Lower leg skin (tissue), 4 donors: ENCODE data around the gene RPL13. TPM values are rescaled to one million over a fixed set of nuclear protein-coding genes. Genes with fewer than 3 reads are reported as not detected.
"Not testable (repeated sequence)": the region's sequence is repeated elsewhere in the genome, so short reads cannot be mapped to it uniquely, and the experiment has no call there.

Experiments used
- DNase-seq, 2 donors: peaks; one replicate each; pipeline ENCODE4 v3.0.0-alpha.2; 2019; ENCODE audit warnings: low spot score in 2 of 2
- H3K4me3 ChIP-seq: fragments of 200-600 bp; sonication (generic); 2 replicates; pipeline ENCODE4 v1.5.1; 2017; ENCODE audit warnings: mild to moderate bottlenecking, low read depth; ENCODE audit not compliant: poor library complexity, severe bottlenecking
- CTCF ChIP-seq, 3 donors: fragments of 450-650 bp; IDR thresholded peaks; one replicate each; pipeline ENCODE4 v1.5.1; 2016; ENCODE audit warnings: antibody characterized with exemption in 3 of 3, mild to moderate bottlenecking in 3 of 3, moderate library complexity in 2 of 3
- POLR2A ChIP-seq, 2 donors: fragments of 450-650 bp; IDR thresholded peaks; one replicate each; pipeline ENCODE4 v1.6.1; 2016 to 2017; ENCODE audit warnings: antibody characterized with exemption in 2 of 2, mild to moderate bottlenecking in 1 of 2, moderate library complexity in 1 of 2
- WGBS, 2 donors: methylation state at CpG; one replicate each; pipeline ENCODE4 v1.1.5; 2018; 5-methylcytosine and 5-hydroxymethylcytosine counted together
- intact Hi-C: fragments of 100-400 bp; cut with DNase I; formaldehyde crosslinking; loops from one replicate; pipeline ENCODE4 v1.15.0; 2023; ENCODE audit warnings: low total_unique reads
- total RNA-seq, 4 donors: library from RNA; depleted of rRNA; stranded (reverse); fragments of >200 nt; gene quantifications; one replicate each; pipeline ENCODE4 v1.1.0, GENCODE V29; 2016

RPL13 gene
- total RNA-seq, 4 donors from 2014 or later = 8,523 to 25,229 (median 9,742) TPM

- H3K4me3 ChIP-seq = no peak overlapping the region
- intact Hi-C loops = no loop called here
- 71 to 81% methylated on average over 9 to 13 of the region's 25 CpGs for WGBS, 2 donors
- TF ChIP-seq CTCF (IDR thresholded peaks at IDR 0.05) (no peak), POLR2A (IDR thresholded peaks at IDR 0.05) (no peak)
- DNase-seq = no peak
These were observed 26.4 kb downstream of the RPL13 start for GRCh38 chr16:89586853-89587252.

DNA sequence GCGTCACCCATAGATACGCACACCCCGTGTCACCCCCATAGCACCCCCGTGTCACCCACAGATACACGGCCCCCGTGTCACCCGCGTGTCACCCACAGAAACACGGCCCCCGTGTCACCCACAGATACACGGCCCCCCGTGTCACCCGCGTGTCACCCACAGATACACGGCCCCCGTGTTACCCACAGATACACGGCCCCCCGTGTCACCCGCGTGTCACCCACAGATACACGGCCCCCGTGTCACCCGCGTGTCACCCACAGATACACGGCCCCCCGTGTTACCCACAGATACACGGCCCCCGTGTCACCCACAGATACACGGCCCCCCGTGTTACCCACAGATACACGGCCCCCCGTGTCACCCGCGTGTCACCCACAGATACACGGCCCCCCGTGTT, 27.2 kb downstream of the RPL13 start:
- WGBS, 2 donors = 96 to 100% methylated on average over 8 to 10 of the region's 36 CpGs
- H3K4me3 ChIP-seq, DNase-seq, intact Hi-C loops: not testable (repeated sequence)

DNA sequence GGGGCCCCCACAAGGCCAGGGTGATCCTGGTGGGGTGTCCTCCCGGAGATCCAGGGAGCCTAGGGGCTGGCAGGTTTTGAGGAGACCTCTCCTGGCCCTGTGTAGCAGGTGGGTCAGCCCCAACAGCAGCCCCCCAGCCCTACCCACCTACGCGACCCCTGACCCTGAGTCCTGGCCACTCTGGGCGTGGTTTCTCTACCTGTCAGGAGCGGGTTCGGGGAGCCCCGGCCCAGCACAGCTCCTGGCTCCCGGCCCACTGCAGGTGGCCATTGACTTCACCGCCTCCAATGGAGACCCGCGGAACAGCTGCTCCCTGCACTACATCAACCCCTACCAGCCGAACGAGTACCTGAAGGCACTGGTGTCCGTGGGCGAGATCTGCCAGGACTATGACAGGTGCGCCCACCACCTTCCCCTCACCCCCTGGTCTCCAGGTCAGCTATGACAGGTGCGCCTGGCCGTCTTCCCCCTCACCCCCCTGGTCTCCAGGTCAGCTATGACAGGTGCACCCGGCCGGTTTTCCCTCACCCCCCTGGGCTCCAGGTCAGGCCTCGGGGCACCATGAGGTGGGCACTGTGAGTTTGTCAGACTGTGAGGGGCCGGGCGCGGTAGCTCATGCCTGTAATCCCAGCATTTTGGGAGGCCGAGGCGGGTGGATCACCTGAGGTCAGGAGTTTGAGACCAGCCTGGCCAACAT, 28.1 kb downstream of the RPL13 start:
- TF ChIP-seq CTCF (IDR thresholded peaks at IDR 0.05) (no peak), POLR2A (IDR thresholded peaks at IDR 0.05) (no peak)
- no peak overlapping the region for H3K4me3 ChIP-seq
- WGBS, 2 donors = 90 to 92% methylated on average over 17 to 26 of the region's 26 CpGs
- intact Hi-C loops = no loop called here
- DNase-seq = no peak

- 89 to 91% methylated on average over 14 to 21 of the region's 21 CpGs for WGBS, 2 donors
- intact Hi-C loops = no loop called here
These were observed 28.9 kb downstream of the RPL13 start for GRCh38 chr16:89589241-89589926.

GRCh38 chr16:89593841-89594240, 33.4 kb downstream of the RPL13 start:
- TF ChIP-seq POLR2A (IDR thresholded peaks at IDR 0.05) (no peak), CTCF (IDR thresholded peaks at IDR 0.05) (no peak)
- no peak overlapping the region for H3K4me3 ChIP-seq
- DNase-seq = no peak
- 84% methylated on average over 15 of the region's 15 CpGs for WGBS, 2 donors
- intact Hi-C loops = no loop called here

More at GRCh38 chr16:89589241-89589926, 28.9 kb downstream of the RPL13 start:
- DNase-seq = no peak
- no peak overlapping the region for H3K4me3 ChIP-seq
- TF ChIP-seq CTCF (IDR thresholded peaks at IDR 0.05) = no peak
- TF ChIP-seq POLR2A (IDR thresholded peaks at IDR 0.05) = no peak

DNA sequence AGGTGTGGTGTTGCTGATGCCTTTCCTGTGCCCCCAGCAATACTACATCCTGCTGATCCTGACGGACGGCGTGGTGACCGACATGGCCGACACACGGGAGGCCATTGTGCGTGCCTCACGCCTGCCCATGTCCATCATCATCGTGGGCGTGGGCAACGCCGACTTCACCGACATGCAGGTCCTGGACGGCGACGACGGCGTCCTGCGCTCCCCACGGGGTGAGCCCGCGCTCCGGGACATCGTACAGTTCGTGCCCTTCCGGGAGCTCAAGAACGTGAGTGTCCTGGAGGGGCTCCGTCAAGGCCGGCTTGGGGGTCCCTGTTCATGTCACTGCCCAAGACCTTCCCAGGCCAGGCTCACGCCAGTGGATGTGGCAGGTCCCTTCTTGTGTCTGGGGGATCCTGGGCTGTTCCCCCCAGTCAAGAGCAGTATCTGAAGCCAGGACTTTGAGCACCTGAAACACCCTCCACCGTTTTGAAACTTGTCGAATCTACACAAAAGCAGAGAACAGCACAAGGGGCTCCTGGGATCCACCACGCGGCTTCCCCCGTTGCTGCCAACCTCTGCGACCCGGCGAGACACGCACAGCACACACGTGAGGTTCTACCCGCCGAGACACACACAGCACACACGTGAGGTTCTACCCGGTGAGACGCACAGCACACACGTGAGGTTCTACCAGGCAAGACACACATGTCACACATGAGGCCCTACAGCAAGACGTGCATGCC, 35.0 kb downstream of the RPL13 start:
- intact Hi-C loops = no loop called here
- TF ChIP-seq POLR2A (IDR thresholded peaks at IDR 0.05) (no peak), CTCF (IDR thresholded peaks at IDR 0.05) (no peak)
- WGBS, 2 donors = 94 to 95% methylated on average over 47 of the region's 47 CpGs
- no peak for DNase-seq
- no peak overlapping the region for H3K4me3 ChIP-seq
